Neutrophil (primary cell): Measurements from ENCODE around the gene SORBS2.

ENCODE experiments used
- H3K27ac ChIP-seq: fragments of 200-600 bp; sonication (generic); 2 replicates; pipeline ENCODE4 v1.5.1; 2016; ENCODE audit warnings: mild to moderate bottlenecking, moderate library complexity
- H3K27me3 ChIP-seq: fragments of 200-600 bp; sonication (generic); 2 replicates; pipeline ENCODE4 v1.6.0; 2016; ENCODE audit warnings: mild to moderate bottlenecking
- H3K36me3 ChIP-seq: fragments of 200-600 bp; sonication (generic); 2 replicates; pipeline ENCODE4 v1.5.1; 2017
- H3K4me1 ChIP-seq, 2 experiments: fragments of 200-600 bp in 1 of 2; sonication (generic) in 1 of 2; 1 replicate in 1 of 2; 2 replicates in 1 of 2; pipeline versions ENCODE4 v1.5.1 to v1.6.1; 2013 to 2016; ENCODE audit warnings: low read depth in 1 of 2, low read length in 1 of 2, mild to moderate bottlenecking in 1 of 2, moderate library complexity in 1 of 2; ENCODE audit not compliant: control insufficient read depth in 1 of 2, insufficient read depth in 1 of 2
- H3K4me3 ChIP-seq, 2 experiments: fragments of 200-600 bp in 1 of 2; sonication (generic) in 1 of 2; 1 replicate in 1 of 2; 2 replicates in 1 of 2; pipeline ENCODE4 v1.5.1; 2013 to 2016; ENCODE audit warnings: low read depth in 1 of 2, low read length in 1 of 2, mild to moderate bottlenecking in 1 of 2, moderate library complexity in 1 of 2
- H3K9me3 ChIP-seq: fragments of 200-600 bp; sonication (generic); 2 replicates; pipeline ENCODE4 v1.5.1; 2016
- CTCF ChIP-seq: fragments of 200-600 bp; sonication (generic); IDR thresholded peaks from 2 replicates; pipeline ENCODE4 v1.5.1; 2016; ENCODE audit warnings: antibody characterized with exemption

SORBS2 gene

GRCh38 chr4:185743722-185744487, 68.1 kb downstream of the SORBS2 start:
- no peaks in the 10 kb centered on the region for H3K36me3 ChIP-seq
- H3K4me3 ChIP-seq = no peak overlapping the region
- H3K9me3 ChIP-seq = no peaks in the 10 kb centered on the region
- no peak overlapping the region for H3K27ac ChIP-seq
- H3K4me1 ChIP-seq = no peaks in the 10 kb centered on the region
- H3K27me3 ChIP-seq = peaks cover 6% of the 10 kb centered on the region
- no peak for TF ChIP-seq CTCF

GRCh38 chr4:185742766-185743165, 69.2 kb downstream of the SORBS2 start:
- no peaks in the 10 kb centered on the region for H3K9me3 ChIP-seq
- no peaks in the 10 kb centered on the region for H3K36me3 ChIP-seq
- H3K27me3 ChIP-seq = peaks cover 6% of the 10 kb centered on the region
- H3K4me1 ChIP-seq = no peaks in the 10 kb centered on the region
- TF ChIP-seq CTCF = no peak
- H3K4me3 ChIP-seq = no peak overlapping the region
- no peak overlapping the region for H3K27ac ChIP-seq

- Histone ChIP-seq H3K4me1 (no peaks in the 10 kb centered on the region), H3K27me3 (peaks cover 6% of the 10 kb centered on the region), H3K4me3 (no peak overlapping the region), H3K9me3 (no peaks in the 10 kb centered on the region), H3K36me3 (no peaks in the 10 kb centered on the region), H3K27ac (no peak overlapping the region)
- TF ChIP-seq CTCF = no peak
These were observed 70.2 kb downstream of the SORBS2 start for GRCh38 chr4:185741795-185742194.

GRCh38 chr4:185740471-185740873, 71.5 kb downstream of the SORBS2 start:
- Histone ChIP-seq H3K27me3 (peaks cover 6% of the 10 kb centered on the region), H3K4me1 (no peaks in the 10 kb centered on the region), H3K4me3 (no peak overlapping the region), H3K9me3 (no peaks in the 10 kb centered on the region), H3K36me3 (no peaks in the 10 kb centered on the region), H3K27ac (no peak overlapping the region)
- TF ChIP-seq CTCF = no peak

GRCh38 chr4:185738820-185739219, 73.2 kb downstream of the SORBS2 start:
- TF ChIP-seq CTCF = no peak
- no peaks in the 10 kb centered on the region for H3K9me3 ChIP-seq

More at GRCh38 chr4:185738820-185739219, 73.2 kb downstream of the SORBS2 start:
- Histone ChIP-seq H3K36me3 (no peaks in the 10 kb centered on the region), H3K27ac (no peak overlapping the region), H3K4me1 (peaks cover 5 to 14% of the 10 kb centered on the region in 2 experiments), H3K27me3 (peaks cover 6% of the 10 kb centered on the region), H3K4me3 (no peak overlapping the region)
